ENCODE measurements around the gene DENND6A.
"Not testable (repeated sequence)": the region's sequence is repeated elsewhere in the genome, so short reads cannot be mapped to it uniquely, and the experiment has no call there.

DENND6A gene

GRCh38 chr3:57692133-57692395 lies 813 bp downstream of the DENND6A start:
- not testable (repeated sequence) for DNase-seq

- DNase-seq = no peak
Observed at GRCh38 chr3:57691411-57692132, 1.3 kb downstream of the DENND6A start.

GRCh38 chr3:57689367-57690053 lies 3.4 kb downstream of the DENND6A start:
- DNase-seq = no peak

- no peak for DNase-seq
Observed at GRCh38 chr3:57688291-57688690, 4.6 kb downstream of the DENND6A start.

- no peak for DNase-seq
Observed at GRCh38 chr3:57683286-57683685, 9.6 kb downstream of the DENND6A start.

GRCh38 chr3:57682284-57682683 lies 10.6 kb downstream of the DENND6A start:
- no peak for DNase-seq

GRCh38 chr3:57681691-57682090 lies 11.2 kb downstream of the DENND6A start:
- DNase-seq = no peak

GRCh38 chr3:57680046-57680445 lies 12.8 kb downstream of the DENND6A start:
- no peak for DNase-seq

- no peak for DNase-seq
Observed at GRCh38 chr3:57675530-57675929, 17.3 kb downstream of the DENND6A start.

GRCh38 chr3:57673156-57673555 lies 19.7 kb downstream of the DENND6A start:
- DNase-seq = no peak

- DNase-seq = no peak
Observed at GRCh38 chr3:57670543-57670942, 22.3 kb downstream of the DENND6A start.

- no peak for DNase-seq
Observed at GRCh38 chr3:57661404-57661803, 31.5 kb downstream of the DENND6A start.

- no peak for DNase-seq
Observed at GRCh38 chr3:57659806-57660439, 33.0 kb downstream of the DENND6A start.

GRCh38 chr3:57659004-57659673 lies 33.7 kb downstream of the DENND6A start:
- DNase-seq = no peak

GRCh38 chr3:57658536-57658935 lies 34.3 kb downstream of the DENND6A start:
- DNase-seq = no peak

GRCh38 chr3:57655727-57656126 lies 37.1 kb downstream of the DENND6A start:
- no peak for DNase-seq

- no peak for DNase-seq
Observed at GRCh38 chr3:57654267-57654666, 38.6 kb downstream of the DENND6A start.

- no peak for DNase-seq
Observed at GRCh38 chr3:57652203-57652602, 40.7 kb downstream of the DENND6A start.

- no peak for DNase-seq
Observed at GRCh38 chr3:57647292-57647940, 45.5 kb downstream of the DENND6A start.

- DNase-seq = no peak
Observed at GRCh38 chr3:57646723-57647122, 46.2 kb downstream of the DENND6A start.

GRCh38 chr3:57644740-57645139 lies 48.1 kb downstream of the DENND6A start:
- no peak for DNase-seq

GRCh38 chr3:57637391-57637790 lies 55.5 kb downstream of the DENND6A start:
- DNase-seq = no peak

- DNase-seq = not testable (repeated sequence)
Observed at GRCh38 chr3:57634259-57634658, 58.6 kb downstream of the DENND6A start.

Measured in 8988T (cell line).